ENCODE measurements around the gene CGA. TPM values are rescaled to one million over a fixed set of nuclear protein-coding genes. Genes with fewer than 3 reads are reported as not detected.

The CGA gene
- total RNA-seq, 4 donors from 2014 or later: not detected

- TF ChIP-seq CTCF (IDR thresholded peaks at IDR 0.05; ENCODE audit: low read depth): no peak
These were observed 23.1 kb upstream of the CGA start for GRCh38 chr6:87118054-87118453.

GRCh38 chr6:87116922-87117321 lies 22.0 kb upstream of the CGA start:
- TF ChIP-seq CTCF (IDR thresholded peaks at IDR 0.05; ENCODE audit: low read depth): no peak

GRCh38 chr6:87115402-87116135 lies 20.7 kb upstream of the CGA start:
- no peak for TF ChIP-seq CTCF (IDR thresholded peaks at IDR 0.05; ENCODE audit: low read depth)

- no peak for TF ChIP-seq CTCF (IDR thresholded peaks at IDR 0.05; ENCODE audit: low read depth)
These were observed 15.7 kb upstream of the CGA start for GRCh38 chr6:87110636-87111035.

GRCh38 chr6:87105823-87106222 lies 10.9 kb upstream of the CGA start:
- no peak for TF ChIP-seq CTCF (IDR thresholded peaks at IDR 0.05; ENCODE audit: low read depth)

GRCh38 chr6:87104667-87105066 lies 9.8 kb upstream of the CGA start:
- no peak for TF ChIP-seq CTCF (IDR thresholded peaks at IDR 0.05; ENCODE audit: low read depth)

GRCh38 chr6:87103977-87104601 lies 9.2 kb upstream of the CGA start:
- no peak for TF ChIP-seq CTCF (IDR thresholded peaks at IDR 0.05; ENCODE audit: low read depth)
